ENCODE data around the gene B4GALNT3. TPM values are rescaled to one million over a fixed set of nuclear protein-coding genes. Genes with fewer than 3 reads are reported as not detected.

Gene B4GALNT3
- total and polyA plus RNA-seq, 9 donors = 0.58 to 4.2 (median 1.7) TPM

DNA sequence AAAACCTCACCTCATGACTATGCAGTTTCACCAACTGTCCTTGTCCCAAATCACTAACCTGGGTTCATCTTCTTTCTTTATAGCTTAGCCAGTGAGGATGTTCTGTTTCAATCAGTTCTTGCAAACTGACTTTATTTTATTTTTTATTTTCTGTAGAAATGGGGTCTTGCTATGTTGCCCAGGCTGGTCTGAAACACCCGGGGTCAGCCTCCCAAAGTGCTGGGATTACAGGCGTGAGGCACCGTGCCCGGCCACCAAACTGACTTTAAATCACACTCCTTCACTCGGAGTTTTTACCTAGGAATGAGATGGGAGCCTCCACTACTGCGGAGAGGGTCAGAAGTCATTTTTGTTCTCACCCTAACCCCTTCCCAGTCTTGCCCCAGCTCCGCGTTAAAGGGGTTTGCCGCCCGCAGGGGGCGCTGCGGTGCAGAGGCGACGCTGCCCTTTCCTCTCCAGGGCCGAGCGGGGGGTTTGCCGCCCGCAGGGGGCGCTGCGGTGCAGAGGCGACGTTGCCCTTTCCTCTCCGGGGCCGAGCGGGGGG lies 7.0 kb upstream of the B4GALNT3 start:
- Histone ChIP-seq H3K27me3 (no peaks in the 10 kb centered on the region), H3K27ac (no peak overlapping the region), H3K36me3 (no peaks in the 10 kb centered on the region), H3K4me3 (no peak overlapping the region), H3K4me1 (ENCODE audit: insufficient read depth) (no peaks in the 10 kb centered on the region), H3K9me3 (no peaks in the 10 kb centered on the region)
- TF ChIP-seq EP300 (IDR thresholded peaks at IDR 0.05) (no peak), POLR2A (IDR thresholded peaks at IDR 0.05) (no peak)
- TF ChIP-seq, protein P1, sequence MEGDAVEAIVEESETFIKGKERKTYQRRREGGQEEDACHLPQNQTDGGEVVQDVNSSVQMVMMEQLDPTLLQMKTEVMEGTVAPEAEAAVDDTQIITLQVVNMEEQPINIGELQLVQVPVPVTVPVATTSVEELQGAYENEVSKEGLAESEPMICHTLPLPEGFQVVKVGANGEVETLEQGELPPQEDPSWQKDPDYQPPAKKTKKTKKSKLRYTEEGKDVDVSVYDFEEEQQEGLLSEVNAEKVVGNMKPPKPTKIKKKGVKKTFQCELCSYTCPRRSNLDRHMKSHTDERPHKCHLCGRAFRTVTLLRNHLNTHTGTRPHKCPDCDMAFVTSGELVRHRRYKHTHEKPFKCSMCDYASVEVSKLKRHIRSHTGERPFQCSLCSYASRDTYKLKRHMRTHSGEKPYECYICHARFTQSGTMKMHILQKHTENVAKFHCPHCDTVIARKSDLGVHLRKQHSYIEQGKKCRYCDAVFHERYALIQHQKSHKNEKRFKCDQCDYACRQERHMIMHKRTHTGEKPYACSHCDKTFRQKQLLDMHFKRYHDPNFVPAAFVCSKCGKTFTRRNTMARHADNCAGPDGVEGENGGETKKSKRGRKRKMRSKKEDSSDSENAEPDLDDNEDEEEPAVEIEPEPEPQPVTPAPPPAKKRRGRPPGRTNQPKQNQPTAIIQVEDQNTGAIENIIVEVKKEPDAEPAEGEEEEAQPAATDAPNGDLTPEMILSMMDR (IDR thresholded peaks at IDR 0.05) = no peak
- no peak for DNase-seq
- intact Hi-C loops (cut with DNase I) = loop anchor here in 3 of 4 donors (5.0 kb wide), 1 partner anchor 95 kb away; no protein-coding TSS in a partner anchor
- WGBS, 3 donors = 62 to 87% (median 63%) methylated on average over 9 to 18 of the region's 25 CpGs

DNA sequence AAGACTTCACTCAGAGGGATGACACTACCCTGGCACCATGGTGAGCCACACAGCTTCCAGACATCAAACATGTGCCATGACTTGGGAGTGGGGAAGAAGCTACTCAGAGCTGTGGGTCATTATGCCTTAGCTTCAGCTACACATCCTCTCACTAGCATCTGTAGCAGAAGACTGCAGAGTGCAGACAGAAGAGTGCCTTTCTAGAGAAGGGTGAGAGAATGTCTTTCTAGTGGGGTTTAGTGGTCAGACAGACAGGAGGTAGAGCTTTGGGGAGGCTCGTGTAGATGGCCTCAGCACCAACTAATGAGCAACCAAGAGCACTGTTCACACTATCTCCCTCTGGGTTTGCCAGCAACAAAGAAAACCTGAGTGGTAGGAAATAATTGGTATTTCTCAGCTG lies 4.9 kb upstream of the B4GALNT3 start:
- no peak for DNase-seq
- H3K36me3 ChIP-seq = no peaks in the 10 kb centered on the region
- intact Hi-C loops (cut with DNase I) = loop anchor here (5.0 kb wide), 1 partner anchor 92 kb away; no protein-coding TSS in a partner anchor
- H3K27me3 ChIP-seq = no peaks in the 10 kb centered on the region
- H3K4me3 ChIP-seq = no peak overlapping the region
- H3K4me1 ChIP-seq (ENCODE audit: insufficient read depth) = peaks cover 2% of the 10 kb centered on the region
- H3K9me3 ChIP-seq = no peaks in the 10 kb centered on the region
- TF ChIP-seq, protein P1 (IDR thresholded peaks at IDR 0.05) = no peak
- TF ChIP-seq EP300 (IDR thresholded peaks at IDR 0.05) (no peak), POLR2A (IDR thresholded peaks at IDR 0.05) (no peak)
- WGBS, 3 donors = 41 to 62% (median 61%) methylated on average over 1 of the region's 1 CpG
- no peak overlapping the region for H3K27ac ChIP-seq

DNA sequence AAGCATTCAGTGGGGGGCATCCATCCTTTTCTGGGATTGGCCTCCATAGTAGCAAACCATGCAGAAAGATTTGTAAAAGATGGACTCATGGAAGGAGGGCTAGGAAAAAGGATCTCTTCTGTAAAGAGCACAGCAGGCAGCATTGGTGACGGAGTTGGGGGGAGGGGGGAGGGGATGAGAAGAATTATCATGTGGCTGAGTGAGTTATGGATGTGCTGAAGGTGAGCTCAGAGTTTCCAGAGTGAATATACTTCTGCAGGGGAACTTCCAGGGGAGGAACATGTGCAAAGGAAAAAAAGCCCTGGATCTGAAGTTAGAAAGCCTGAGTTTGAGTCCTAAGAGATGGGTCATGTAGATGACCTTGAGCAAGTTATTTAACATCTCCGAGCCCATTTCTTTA lies 3.9 kb upstream of the B4GALNT3 start:
- no peak overlapping the region for H3K27ac ChIP-seq
- peaks cover 2% of the 10 kb centered on the region for H3K4me1 ChIP-seq (ENCODE audit: insufficient read depth)
- intact Hi-C loops (cut with DNase I) = loop anchor here in 1 of 4 donors (5.0 kb wide), 1 partner anchor 91 kb away; no protein-coding TSS in a partner anchor
- 25 to 32% (median 30%) methylated on average over 2 of the region's 2 CpGs for WGBS, 3 donors
- no peaks in the 10 kb centered on the region for H3K36me3 ChIP-seq
- no peaks in the 10 kb centered on the region for H3K9me3 ChIP-seq
- DNase-seq = no peak
- no peaks in the 10 kb centered on the region for H3K27me3 ChIP-seq
- H3K4me3 ChIP-seq = no peak overlapping the region
- TF ChIP-seq EP300 (IDR thresholded peaks at IDR 0.05) = no peak
- TF ChIP-seq POLR2A (IDR thresholded peaks at IDR 0.05) = no peak
- TF ChIP-seq, protein P1 (IDR thresholded peaks at IDR 0.05) = no peak

DNA sequence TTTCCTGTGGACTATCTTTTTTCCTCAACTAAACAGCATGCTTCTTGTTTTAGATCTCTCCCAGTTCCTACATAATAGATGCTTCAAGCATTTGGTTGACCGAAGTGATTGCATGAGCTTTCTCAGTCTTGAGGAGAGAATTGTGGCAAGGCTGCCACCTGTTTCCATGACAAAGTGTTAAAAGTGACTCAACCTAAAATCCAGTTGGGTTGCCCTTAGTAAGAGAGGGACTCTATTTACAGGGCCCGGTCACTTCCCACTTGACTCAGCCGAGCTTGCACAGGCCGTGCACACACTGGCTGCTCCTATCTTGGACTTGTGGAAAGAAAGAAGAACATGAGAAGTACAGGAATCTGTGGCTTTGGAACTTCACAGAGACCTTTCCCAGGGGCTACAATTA lies 2.1 kb upstream of the B4GALNT3 start:
- Histone ChIP-seq H3K4me1 (ENCODE audit: insufficient read depth) (peaks cover 2% of the 10 kb centered on the region), H3K27ac (no peak overlapping the region)
- intact Hi-C loops (cut with DNase I) = loop anchor here in 1 of 4 donors (5.0 kb wide), 1 partner anchor 90 kb away; no protein-coding TSS in a partner anchor

More for the DNA sequence above, 2.1 kb upstream of the B4GALNT3 start:
- no peaks in the 10 kb centered on the region for H3K36me3 ChIP-seq
- 90 to 98% (median 95%) methylated on average over 4 of the region's 4 CpGs for WGBS, 3 donors
- H3K4me3 ChIP-seq = no peak overlapping the region
- H3K9me3 ChIP-seq = no peaks in the 10 kb centered on the region
- DNase-seq = no peak
- H3K27me3 ChIP-seq = no peaks in the 10 kb centered on the region
- no peak for TF ChIP-seq EP300 (IDR thresholded peaks at IDR 0.05)
- TF ChIP-seq, protein P1 (IDR thresholded peaks at IDR 0.05) = no peak
- no peak for TF ChIP-seq POLR2A (IDR thresholded peaks at IDR 0.05)

Measured in ovary (tissue), 9 donors.